Adrenal gland (tissue), 12 donors: ENCODE measurements around the gene CSRP1. TPM values are rescaled to one million over a fixed set of nuclear protein-coding genes. Genes with fewer than 3 reads are reported as not detected.
A peak's percentile ranks its signal among the peaks of the same experiment; 100 is the strongest.

Source experiments
- DNase-seq, 7 donors: peaks; one replicate each; pipeline ENCODE4 v3.0.0-alpha.2; 2019 to 2020
- H3K27ac ChIP-seq, 5 donors: fragments of 200-600 bp; sonication (generic) in 4 of 5; 1 replicate in 3 of 5; 2 replicates in 2 of 5; pipeline versions ENCODE4 v1.5.1 to v1.8.0; 2016 to 2020; ENCODE audit warnings: mild to moderate bottlenecking in 1 of 5
- H3K27me3 ChIP-seq: fragments of 200-600 bp; 2 replicates; pipeline ENCODE4 v1.8.0; 2021
- H3K36me3 ChIP-seq, 2 donors: fragments of 200-600 bp; replicated peaks in 1 of 2; 1 replicate in 1 of 2; 2 replicates in 1 of 2; pipeline versions ENCODE4 v1.5.1 to v1.8.0; 2018 to 2022
- H3K4me1 ChIP-seq, 2 donors: fragments of 200-600 bp; replicated peaks in 1 of 2; 1 replicate in 1 of 2; 2 replicates in 1 of 2; pipeline versions ENCODE4 v1.5.1 to v1.8.0; 2018 to 2021
- H3K4me3 ChIP-seq, 4 donors: fragments of 200-600 bp; sonication (generic) in 3 of 4; one replicate each; pipeline ENCODE4 v1.5.1; 2016 to 2018
- H3K9me3 ChIP-seq, 3 donors: fragments of 200-600 bp; sonication (generic) in 1 of 3; replicated peaks in 1 of 3; 1 replicate in 2 of 3; 2 replicates in 1 of 3; pipeline versions ENCODE4 v1.5.1 to v1.8.0; 2016 to 2021
- CTCF ChIP-seq, 6 experiments: fragments of 450-650 bp in 4 of 6; fragments of 200-600 bp in 2 of 6; sonication (generic) in 1 of 6; IDR thresholded peaks; 1 replicate in 5 of 6; 2 replicates in 1 of 6; pipeline versions ENCODE4 v1.5.1 to v1.8.0; 2016 to 2021; ENCODE audit warnings: antibody characterized with exemption in 6 of 6, mild to moderate bottlenecking in 2 of 6, moderate library complexity in 1 of 6
- POLR2A ChIP-seq, 2 donors: fragments of 450-650 bp; IDR thresholded peaks; one replicate each; pipeline ENCODE4 v1.6.1; 2017; ENCODE audit warnings: antibody characterized with exemption in 2 of 2, mild to moderate bottlenecking in 2 of 2, moderate library complexity in 1 of 2
- WGBS, 4 donors: extraction: QIAGEN DNeasy Blood & Tissue Kit in 2 of 4; methylation state at CpG; one replicate each; pipeline versions ENCODE4 v1.1.5 to v1.1.7; 2013 to 2017; 5-methylcytosine and 5-hydroxymethylcytosine counted together
- intact Hi-C, 2 donors: fragments of 100-400 bp; cut with DNase I; formaldehyde crosslinking; loops; one replicate each; pipeline versions ENCODE4 v1.14.1 to v1.15.0; 2022 to 2023
- polyA plus RNA-seq, 3 donors: library from polyadenylated mRNA; stranded (reverse); fragments of 200-250 nt in 2 of 3; fragments of 350-450 nt in 1 of 3; fragmentation: Illumina TruSeq in 1 of 3; extraction: RNeasy Lipid Tissue Mini Kit (QIAGEN cat#74804) in 1 of 3; gene quantifications; one replicate each; pipeline ENCODE4 v1.2.3, GENCODE V29; 2013 to 2014
- total RNA-seq, 9 donors: library from RNA; depleted of rRNA in 4 of 9; stranded (reverse); fragments of >200 nt in 4 of 9; fragments of 120-200 nt in 1 of 9; fragmentation: NEBNext Ultra II Directional in 1 of 9; extraction: Animal tissue kit (Norgen Biotek cat#: 25700) in 1 of 9; gene quantifications; one replicate each; pipeline versions ENCODE4 v1.1.0 to v1.2.4, GENCODE V29; 2013 to 2023
- donor health status: healthy with polysubstance abuse.
- donor health status: Bipolar disorder and iron deficiency.
- donor health status: DM: yes; HTN: yes; CAD: no.
- donor health status: DM: no; HTN: no; CAD: no.
- donor health status: DM: no; HTN: no; CAD: no.
- donor health status: DM: yes; HTN: yes; CAD: no.

Gene CSRP1
- total and polyA plus RNA-seq, 12 donors, result 30.5 to 470 (median 138) TPM

- H3K36me3 ChIP-seq, result no peaks in the 10 kb centered on the region
- WGBS, 4 donors, result 4 to 7% (median 5%) methylated on average over 28 to 47 of the region's 47 CpGs
- intact Hi-C loops, result no loop called here
- DNase-seq, result peak in 5 of 7 donors; percentile 47 to 77 (median 51)
- peak overlapping the region in 3 of 5 donors; percentile 2 to 83 (median 77) for H3K27ac ChIP-seq
- peaks cover 0 to 56% of the 10 kb centered on the region in 2 donors for H3K4me1 ChIP-seq
- H3K9me3 ChIP-seq, result no peaks in the 10 kb centered on the region
- no peak for TF ChIP-seq CTCF (IDR thresholded peaks at IDR 0.05)
- TF ChIP-seq POLR2A (IDR thresholded peaks at IDR 0.05), result peak in 1 of 2 donors; percentile 32
- peak overlapping the region in 2 of 4 donors; percentile 0 to 72 for H3K4me3 ChIP-seq
- peaks cover 4% of the 10 kb centered on the region for H3K27me3 ChIP-seq
Observed at GRCh38 chr1:201539561-201540431, 32.9 kb upstream of the CSRP1 start.

- H3K36me3 ChIP-seq, result no peaks in the 10 kb centered on the region
- 1 to 12% (median 2%) methylated on average over 10 to 93 of the region's 93 CpGs for WGBS, 4 donors
- DNase-seq, result peak; percentile 51 to 87 (median 61)
- peaks cover 4% of the 10 kb centered on the region for H3K27me3 ChIP-seq
- H3K9me3 ChIP-seq, result no peaks in the 10 kb centered on the region
- intact Hi-C loops, result no loop called here
- peaks cover 0 to 57% of the 10 kb centered on the region in 2 donors for H3K4me1 ChIP-seq
- TF ChIP-seq POLR2A (IDR thresholded peaks at IDR 0.05), result peak; percentile 52 to 53
- TF ChIP-seq CTCF (IDR thresholded peaks at IDR 0.05), result no peak
- H3K4me3 ChIP-seq, result peak within 1 kb of the TSS in 2 of 4 donors; percentile 0 to 72
- peak within 1 kb of the TSS in 3 of 5 donors; percentile 0 to 83 (median 77) for H3K27ac ChIP-seq
Observed at GRCh38 chr1:201538612-201539551, 32.0 kb upstream of the CSRP1 start, which contains the start of gene NAV1. TSS of gene NAV1 (plus strand) at chr1:201539127. CDS start at chr1:201622885, 83,758 bp downstream.

- no peaks in the 10 kb centered on the region for H3K36me3 ChIP-seq
- intact Hi-C loops, result no loop called here
- peaks cover 0 to 55% of the 10 kb centered on the region in 2 donors for H3K4me1 ChIP-seq
- WGBS, 4 donors, result 24 to 49% (median 35%) methylated on average over 5 to 6 of the region's 6 CpGs
- H3K9me3 ChIP-seq, result no peaks in the 10 kb centered on the region
- peak overlapping the region in 1 of 4 donors; percentile 72 for H3K4me3 ChIP-seq
- peak overlapping the region in 3 of 5 donors; percentile 0 to 83 (median 77) for H3K27ac ChIP-seq
- TF ChIP-seq CTCF (IDR thresholded peaks at IDR 0.05), result no peak
- H3K27me3 ChIP-seq, result peaks cover 4% of the 10 kb centered on the region
- DNase-seq, result peak in 1 of 7 donors; percentile 51
Observed at GRCh38 chr1:201537891-201538611, 31.1 kb upstream of the CSRP1 start.
